NB4 (cell line): ENCODE results near the gene ID1.

ENCODE experiments used
- POLR2A ChIP-seq: IDR thresholded peaks from 2 replicates; pipeline ENCODE4 v1.6.1; 2011; ENCODE audit warnings: mild to moderate bottlenecking; ENCODE audit not compliant: insufficient read length; ENCODE audit errors: extremely low read depth
- TF ChIP-seq, protein P1 (sequence below): IDR thresholded peaks from one replicate; pipeline ENCODE4 v1.5.1; 2012; ENCODE audit warnings: low read depth, low read length

DNA sequence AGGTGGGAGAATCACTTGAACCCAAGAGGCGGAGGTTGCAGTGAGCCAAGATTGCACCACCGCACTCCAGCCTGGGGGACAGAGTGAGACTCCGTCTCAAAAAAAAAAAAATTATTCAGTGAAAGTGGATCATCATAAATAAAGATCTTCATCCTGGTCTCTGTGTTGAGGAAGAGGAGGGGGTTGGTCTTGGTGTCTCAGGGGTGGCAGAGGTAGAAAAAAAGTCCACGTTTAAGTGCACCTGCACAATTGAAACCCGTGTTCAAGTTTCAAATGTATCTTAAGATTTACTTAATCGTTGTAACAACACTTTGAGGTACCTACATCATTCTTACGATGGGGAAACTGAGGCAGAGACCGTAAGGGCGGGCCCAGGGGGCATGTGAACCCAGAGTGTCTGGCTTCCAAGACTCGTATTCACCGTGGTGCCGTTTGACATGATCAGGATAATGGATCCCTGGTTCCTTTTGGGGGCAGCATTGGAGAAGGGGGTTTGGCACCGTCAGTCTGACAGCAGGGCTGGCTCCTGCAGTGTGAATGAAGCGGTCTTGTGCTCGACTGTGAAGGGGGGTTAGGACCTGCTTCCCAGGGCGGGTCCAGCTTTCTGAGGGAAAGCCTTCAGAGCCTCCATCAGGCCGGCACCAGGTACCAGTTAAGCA, 32.9 kb upstream of the ID1 start:
- TF ChIP-seq, protein P1, sequence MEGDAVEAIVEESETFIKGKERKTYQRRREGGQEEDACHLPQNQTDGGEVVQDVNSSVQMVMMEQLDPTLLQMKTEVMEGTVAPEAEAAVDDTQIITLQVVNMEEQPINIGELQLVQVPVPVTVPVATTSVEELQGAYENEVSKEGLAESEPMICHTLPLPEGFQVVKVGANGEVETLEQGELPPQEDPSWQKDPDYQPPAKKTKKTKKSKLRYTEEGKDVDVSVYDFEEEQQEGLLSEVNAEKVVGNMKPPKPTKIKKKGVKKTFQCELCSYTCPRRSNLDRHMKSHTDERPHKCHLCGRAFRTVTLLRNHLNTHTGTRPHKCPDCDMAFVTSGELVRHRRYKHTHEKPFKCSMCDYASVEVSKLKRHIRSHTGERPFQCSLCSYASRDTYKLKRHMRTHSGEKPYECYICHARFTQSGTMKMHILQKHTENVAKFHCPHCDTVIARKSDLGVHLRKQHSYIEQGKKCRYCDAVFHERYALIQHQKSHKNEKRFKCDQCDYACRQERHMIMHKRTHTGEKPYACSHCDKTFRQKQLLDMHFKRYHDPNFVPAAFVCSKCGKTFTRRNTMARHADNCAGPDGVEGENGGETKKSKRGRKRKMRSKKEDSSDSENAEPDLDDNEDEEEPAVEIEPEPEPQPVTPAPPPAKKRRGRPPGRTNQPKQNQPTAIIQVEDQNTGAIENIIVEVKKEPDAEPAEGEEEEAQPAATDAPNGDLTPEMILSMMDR, result no peak
- no peak for TF ChIP-seq POLR2A
